Activated CD8-positive, alpha-beta memory T cell treated with anti-CD3 and anti-CD28 coated beads for 48 hours (primary cell): ENCODE measurements around the gene LMBRD2.

Experiments
- DNase-seq, 3 experiments: peaks; one replicate each; pipeline ENCODE4 v3.0.0-alpha.2; 2020; ENCODE audit warnings: low read depth in 2 of 3, low spot score in 2 of 3

The LMBRD2 gene

GRCh38 chr5:36111238-36111637 lies 40.4 kb downstream of the LMBRD2 start:
- no peak for DNase-seq

- no peak for DNase-seq
Observed at GRCh38 chr5:36108758-36109460, 42.8 kb downstream of the LMBRD2 start.

GRCh38 chr5:36105819-36106218 lies 45.9 kb downstream of the LMBRD2 start:
- DNase-seq: no peak

GRCh38 chr5:36099748-36100147 lies 51.9 kb downstream of the LMBRD2 start:
- DNase-seq: no peak

GRCh38 chr5:36096486-36096885 lies 55.2 kb downstream of the LMBRD2 start:
- no peak for DNase-seq

GRCh38 chr5:36089989-36090388 lies 61.7 kb downstream of the LMBRD2 start:
- no peak for DNase-seq

- DNase-seq: no peak
Observed at GRCh38 chr5:36079200-36079781, 72.4 kb downstream of the LMBRD2 start.

GRCh38 chr5:36078430-36078829 lies 73.3 kb downstream of the LMBRD2 start:
- no peak for DNase-seq

- DNase-seq: no peak
Observed at GRCh38 chr5:36073595-36074216, 78.0 kb downstream of the LMBRD2 start.

GRCh38 chr5:36070687-36071571 lies 80.8 kb downstream of the LMBRD2 start:
- no peak for DNase-seq

- DNase-seq: no peak
Observed at GRCh38 chr5:36068751-36069281, 82.9 kb downstream of the LMBRD2 start.

- DNase-seq: no peak
Observed at GRCh38 chr5:36066540-36067210, 85.0 kb downstream of the LMBRD2 start, which contains the start of gene UGT3A2. UGT3A2 (minus strand) TSS chr5:36066882; CDS start chr5:36066789, 93 bp downstream.

GRCh38 chr5:36066001-36066539 lies 85.6 kb downstream of the LMBRD2 start:
- no peak for DNase-seq

GRCh38 chr5:36060420-36060887 lies 91.2 kb downstream of the LMBRD2 start:
- no peak for DNase-seq

- DNase-seq: no peak
Observed at GRCh38 chr5:36059571-36060419, 91.9 kb downstream of the LMBRD2 start.

GRCh38 chr5:36058776-36059175 lies 92.9 kb downstream of the LMBRD2 start:
- no peak for DNase-seq

GRCh38 chr5:36057386-36057785 lies 94.3 kb downstream of the LMBRD2 start:
- DNase-seq: no peak

GRCh38 chr5:36056422-36056821 lies 95.3 kb downstream of the LMBRD2 start:
- no peak for DNase-seq

- no peak for DNase-seq
Observed at GRCh38 chr5:36055984-36056383, 95.7 kb downstream of the LMBRD2 start.
